GM21825 (cell line): Measurements from ENCODE around the gene SYNM.
A peak's percentile ranks its signal among the peaks of the same experiment; 100 is the strongest.
"Not testable (repeated sequence)": the region's sequence is repeated elsewhere in the genome, so short reads cannot be mapped to it uniquely, and the experiment has no call there.

Source experiments
- ATAC-seq: cut with Tn5 transposase; IDR thresholded peaks from one replicate; pipeline ENCODE4 v1.9.1; 2021; ENCODE audit warnings: mild to moderate bottlenecking, moderate library complexity; ENCODE audit not compliant: unreplicated experiment

The SYNM gene

GRCh38 chr15:99104788-99105513 lies at the start of gene SYNM:
SYNM (plus strand) TSS chr15:99105080; CDS start chr15:99105200, 120 bp downstream.
- ATAC-seq: peak; percentile 73

GRCh38 chr15:99055555-99056134 lies 49.2 kb upstream of the SYNM start:
- no peak for ATAC-seq

GRCh38 chr15:99057020-99057419 lies 47.9 kb upstream of the SYNM start:
- ATAC-seq: no peak

- no peak for ATAC-seq
These were observed 47.0 kb upstream of the SYNM start for GRCh38 chr15:99057697-99058420.

GRCh38 chr15:99058421-99058870 lies 46.4 kb upstream of the SYNM start:
- ATAC-seq: no peak

- ATAC-seq: peak; percentile 71
These were observed 45.6 kb upstream of the SYNM start for GRCh38 chr15:99059010-99059981.

- not testable (repeated sequence) for ATAC-seq
These were observed 44.7 kb upstream of the SYNM start for GRCh38 chr15:99060186-99060585.

- ATAC-seq: no peak
These were observed 42.7 kb upstream of the SYNM start for GRCh38 chr15:99062226-99062625.

- ATAC-seq: no peak
These were observed 36.7 kb upstream of the SYNM start for GRCh38 chr15:99068186-99068585.

- ATAC-seq: no peak
These were observed 34.7 kb upstream of the SYNM start for GRCh38 chr15:99070208-99070607.

GRCh38 chr15:99071091-99071680 lies 33.7 kb upstream of the SYNM start:
- ATAC-seq: no peak

GRCh38 chr15:99073008-99073717 lies 31.7 kb upstream of the SYNM start:
- ATAC-seq: no peak

- ATAC-seq: no peak
These were observed 30.4 kb upstream of the SYNM start for GRCh38 chr15:99074446-99074845.

- ATAC-seq: not testable (repeated sequence)
These were observed 29.7 kb upstream of the SYNM start for GRCh38 chr15:99075059-99075652.

GRCh38 chr15:99076109-99076508 lies 28.8 kb upstream of the SYNM start:
- no peak for ATAC-seq

GRCh38 chr15:99076555-99077308 lies 28.1 kb upstream of the SYNM start:
- peak; percentile 85 for ATAC-seq

GRCh38 chr15:99082798-99083197 lies 22.1 kb upstream of the SYNM start:
- no peak for ATAC-seq

- ATAC-seq: no peak
These were observed 19.9 kb upstream of the SYNM start for GRCh38 chr15:99084965-99085364.
